Right renal cortex interstitium (tissue), 3 donors: ENCODE measurements around the gene NSD1. TPM values are rescaled to one million over a fixed set of nuclear protein-coding genes. Genes with fewer than 3 reads are reported as not detected.
"Not testable (repeated sequence)": the region's sequence is repeated elsewhere in the genome, so short reads cannot be mapped to it uniquely, and the experiment has no call there.

Experiments used
- DNase-seq, 3 donors: peaks; one replicate each; pipeline ENCODE4 v3.0.0-alpha.2; 2013; ENCODE audit warnings: low read depth in 3 of 3, low spot score in 2 of 3
- polyA plus RNA-seq, 3 donors: library from polyadenylated mRNA; unstranded; fragments of 120-200 nt; gene quantifications; one replicate each; pipeline ENCODE4 v1.2.1, GENCODE V29; 2013; ENCODE audit not compliant: insufficient read length in 3 of 3

Gene NSD1
- polyA plus RNA-seq, 3 donors = 58.4 to 63.3 (median 59.7) TPM

DNA sequence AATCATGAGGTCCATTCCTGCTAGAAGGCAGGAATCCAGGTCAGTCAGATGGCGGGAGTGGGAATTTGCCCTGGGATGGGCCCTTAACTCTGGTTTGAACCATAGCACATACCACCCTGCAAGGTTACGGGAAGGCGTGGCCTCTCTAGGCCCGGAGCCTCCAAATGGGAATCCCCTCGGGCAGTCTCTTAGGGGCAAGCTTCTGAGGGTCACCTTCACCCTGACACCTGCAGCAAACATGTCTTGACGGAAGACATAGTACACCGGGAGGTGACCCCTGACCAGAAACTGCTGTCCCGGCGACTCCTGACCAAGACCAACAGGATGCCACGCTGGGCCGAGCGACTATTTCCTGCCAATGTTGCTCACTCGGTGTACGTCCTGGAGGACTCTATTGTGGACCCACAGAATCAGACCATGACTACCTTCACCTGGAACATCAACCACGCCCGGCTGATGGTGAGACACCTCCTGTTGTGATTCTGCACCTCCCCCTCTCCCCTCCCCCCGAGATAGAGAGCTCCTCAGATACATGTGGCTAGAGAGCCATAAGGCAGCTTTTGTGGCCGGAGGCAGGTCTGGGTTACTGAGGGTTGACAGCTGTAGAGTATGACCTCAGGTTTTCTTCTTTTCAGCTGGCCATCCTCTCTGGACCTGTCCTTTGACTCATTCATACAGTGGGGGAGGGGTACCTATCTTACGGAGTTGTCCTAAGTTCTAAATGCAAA is 171.0 kb downstream of the NSD1 start:
- no peak for DNase-seq

DNA sequence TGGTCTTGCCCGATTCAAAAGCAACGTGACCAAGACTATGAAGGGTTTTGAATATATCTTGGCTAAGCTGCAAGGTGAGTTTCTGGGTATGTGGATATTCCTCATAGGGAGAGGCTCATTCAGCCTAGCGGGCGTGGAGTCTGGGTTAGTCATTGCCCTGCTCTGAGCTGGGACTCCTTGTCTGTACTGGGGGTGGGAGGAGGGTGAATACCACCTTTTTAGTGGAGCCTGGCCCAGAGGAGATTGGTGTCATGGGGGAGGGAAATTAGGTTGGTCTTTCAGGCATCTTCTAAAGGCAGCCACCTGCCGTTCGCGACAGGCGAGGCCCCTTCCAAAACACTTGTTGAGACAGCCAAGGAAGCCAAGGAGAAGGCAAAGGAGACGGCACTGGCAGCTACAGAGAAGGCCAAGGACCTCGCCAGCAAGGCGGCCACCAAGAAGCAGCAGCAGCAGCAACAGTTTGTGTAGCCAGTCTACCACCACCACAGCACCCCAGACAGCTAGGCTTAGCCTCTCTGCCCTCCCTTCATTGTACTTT is 172.6 kb downstream of the NSD1 start:
- DNase-seq = not testable (repeated sequence)

DNA sequence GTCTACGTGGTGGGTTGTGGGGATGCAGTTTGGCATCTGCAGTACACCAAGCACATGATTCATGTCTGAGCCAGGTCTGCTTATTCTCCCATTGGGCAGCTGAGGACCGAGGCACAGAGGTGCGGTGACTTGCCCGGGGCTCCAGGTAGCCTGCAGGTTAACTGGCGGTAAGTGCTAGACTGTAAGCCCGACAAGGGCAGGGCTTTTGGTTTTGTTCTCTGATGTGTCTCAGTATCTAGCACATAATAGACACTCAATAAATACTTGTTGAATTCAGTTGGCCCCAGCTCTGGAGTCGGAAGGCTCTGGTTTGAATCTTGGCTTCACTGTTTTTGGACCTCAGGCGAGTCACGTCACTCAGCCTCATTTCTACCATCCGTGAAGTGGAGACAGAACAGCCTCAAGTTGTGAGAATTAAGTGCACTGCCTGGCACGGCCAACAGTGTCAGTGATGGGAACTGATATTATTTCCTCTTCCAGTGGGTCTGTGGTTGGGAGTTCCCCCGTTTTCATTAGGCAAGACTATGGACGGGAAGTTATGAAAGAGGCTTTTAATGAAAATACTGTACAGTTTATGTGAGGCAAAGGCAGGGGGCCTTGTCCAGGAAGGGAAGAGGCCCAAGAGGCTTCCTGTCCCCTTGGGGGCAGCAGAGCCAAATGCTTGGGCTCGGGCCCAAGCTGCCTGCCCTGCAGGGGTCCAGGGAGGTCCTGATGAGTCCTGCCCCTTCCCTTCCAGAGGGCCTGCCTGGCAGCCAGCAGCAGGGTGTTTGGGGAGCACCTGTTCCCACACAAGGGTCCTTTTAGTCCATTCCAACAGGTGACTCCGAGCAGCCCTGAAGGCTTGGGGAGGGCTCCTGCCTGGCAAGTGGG is 173.3 kb downstream of the NSD1 start:
- DNase-seq = no peak

DNA sequence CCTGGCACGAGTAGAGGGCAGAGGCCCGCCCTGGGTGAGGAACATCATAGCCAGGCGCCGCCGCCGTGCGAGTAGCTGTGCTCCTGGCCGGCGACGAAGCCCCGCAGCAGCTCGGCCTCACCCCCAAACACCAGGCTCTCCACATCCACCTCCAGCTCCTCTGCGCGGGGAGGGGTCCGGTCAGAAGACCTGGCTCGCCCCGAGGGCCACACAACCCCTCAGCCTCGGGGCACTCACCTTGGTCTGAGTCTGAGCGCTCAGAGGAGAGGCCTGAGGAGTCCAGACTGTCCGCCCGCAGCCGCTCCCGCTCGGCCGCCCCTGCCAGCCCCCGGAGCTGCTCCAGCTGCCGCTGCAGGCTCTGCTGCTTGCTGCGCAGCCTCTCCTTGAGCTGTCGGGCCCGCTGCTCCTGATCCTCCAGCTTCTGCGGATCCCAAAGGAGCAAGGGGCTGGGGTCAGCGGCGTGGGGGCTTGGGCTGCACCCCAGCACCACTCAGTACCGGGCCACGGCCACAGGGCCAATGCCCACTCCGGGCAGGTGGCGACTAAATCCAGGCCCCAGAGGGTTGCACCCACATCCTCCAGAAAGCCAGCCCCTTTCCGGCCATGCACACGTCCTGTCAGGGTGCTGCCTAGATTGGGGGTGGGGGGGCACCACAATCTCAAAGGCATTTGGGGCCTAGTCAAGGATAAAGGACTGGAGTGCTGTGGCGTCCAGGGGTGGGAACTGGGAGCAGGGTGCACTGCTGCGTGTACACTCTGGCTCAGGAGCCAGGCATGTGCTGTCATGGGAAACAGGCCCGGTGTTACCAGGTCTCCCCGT is 174.2 kb downstream of the NSD1 start:
- DNase-seq = no peak

DNA sequence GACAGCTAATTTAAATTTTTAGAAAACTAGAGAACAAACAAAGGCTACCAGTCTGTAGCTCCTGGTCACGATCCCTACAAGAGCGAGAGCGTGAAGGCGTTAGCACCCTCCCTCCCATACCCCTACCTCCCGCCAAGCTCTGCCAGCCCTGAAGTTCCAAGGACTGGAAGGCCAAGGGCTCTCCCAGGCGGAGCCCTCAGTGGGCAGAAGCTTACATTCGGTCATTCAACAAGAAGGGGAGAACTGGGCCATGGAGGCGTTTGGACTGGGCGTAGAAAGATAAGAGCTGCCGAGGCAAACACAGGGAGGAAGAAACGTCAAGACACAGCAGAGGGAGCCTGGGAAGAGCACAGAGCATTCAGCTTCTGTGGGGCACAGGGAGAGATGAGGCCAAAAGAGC is 175.2 kb downstream of the NSD1 start:
- DNase-seq = no peak

DNA sequence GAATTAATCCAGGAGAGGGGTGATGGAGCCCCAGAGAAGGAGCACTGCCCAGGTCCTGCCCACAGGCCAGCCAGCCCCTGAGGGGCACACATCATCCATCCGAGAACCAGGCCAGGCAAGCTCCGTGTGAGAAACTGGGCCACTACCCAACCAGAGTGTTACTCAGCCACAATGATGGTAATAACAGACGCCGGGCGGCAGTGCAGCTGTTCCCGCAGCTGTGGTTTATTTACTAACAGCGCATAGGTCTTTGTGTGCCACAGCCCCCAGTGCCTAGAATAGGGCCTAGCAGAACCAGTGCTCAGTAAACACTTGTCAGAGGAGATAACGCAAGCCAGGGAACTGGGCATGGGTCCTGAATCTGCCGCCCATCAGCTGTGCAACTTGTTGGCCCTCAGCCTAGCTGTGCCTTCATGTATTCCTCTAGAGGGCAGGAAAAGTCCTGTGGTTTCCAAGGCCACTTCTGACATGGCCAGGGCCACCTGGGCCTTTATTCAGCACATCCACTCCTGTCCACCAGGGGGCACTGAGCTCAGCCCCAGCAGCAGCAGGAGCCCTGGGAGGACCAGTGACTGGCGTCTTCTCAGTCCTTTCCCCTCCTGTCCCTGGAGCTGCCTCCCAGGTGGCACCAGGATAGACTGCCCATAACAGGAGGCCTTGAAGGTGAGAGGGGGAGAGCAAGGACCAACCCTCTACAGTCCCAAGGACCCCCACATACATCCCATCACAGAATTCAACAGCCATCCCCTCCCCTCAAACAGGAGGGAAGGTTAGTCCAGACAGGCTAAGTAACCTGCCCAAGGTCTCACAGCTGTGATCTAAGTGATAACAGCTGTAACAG is 176.0 kb downstream of the NSD1 start:
- DNase-seq = no peak

DNA sequence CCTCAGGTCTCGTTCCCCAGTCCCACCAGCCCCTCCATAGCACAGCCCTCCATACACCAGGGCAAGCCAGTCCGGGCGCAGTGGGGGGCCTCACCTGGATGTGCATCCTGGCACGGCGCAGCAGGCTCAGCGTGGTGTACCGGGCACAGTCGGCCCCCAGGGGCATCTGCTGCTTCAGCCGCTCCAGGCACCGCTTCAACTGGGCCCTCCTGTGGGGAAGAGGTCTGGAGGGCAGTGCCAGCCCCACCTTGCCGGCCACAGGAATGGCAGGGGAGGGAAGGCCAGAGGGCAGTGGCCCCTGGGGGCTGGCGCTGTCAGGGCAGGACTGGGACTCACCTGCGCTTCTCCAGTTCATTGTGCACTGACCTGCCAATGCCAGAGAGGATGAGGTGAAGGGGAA is 176.8 kb downstream of the NSD1 start:
- DNase-seq = no peak

DNA sequence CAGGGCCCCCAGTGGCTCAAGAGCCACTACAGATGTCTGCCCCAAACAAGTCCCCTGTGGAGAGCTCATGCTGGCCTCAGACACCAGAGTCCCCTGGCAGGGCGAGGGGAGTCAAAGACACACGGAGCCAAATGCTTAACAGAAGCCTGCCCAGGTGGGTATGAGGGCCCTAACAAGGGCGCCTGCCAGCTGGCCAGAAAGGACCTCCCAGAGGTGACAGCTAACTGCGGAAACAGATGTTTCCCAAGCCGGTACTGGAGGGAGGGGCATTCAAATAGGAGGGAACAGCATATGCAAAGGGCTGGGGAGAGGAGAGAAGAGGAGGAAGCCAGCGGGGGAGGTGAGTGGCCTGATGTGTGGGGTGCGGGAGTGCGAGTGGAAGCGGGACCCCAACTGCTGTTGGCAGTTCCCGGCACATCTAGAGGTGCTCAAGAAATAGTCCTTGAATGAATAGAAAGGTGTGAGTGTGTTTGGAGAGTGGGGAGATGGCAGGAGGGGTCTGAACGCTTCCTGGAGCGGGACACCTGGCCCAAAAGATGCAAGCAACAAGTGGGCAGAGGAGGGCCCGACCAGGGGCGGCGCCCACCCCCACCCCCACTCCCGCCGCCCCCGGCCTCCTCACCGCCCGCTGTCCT is 177.3 kb downstream of the NSD1 start:
- DNase-seq = no peak

DNA sequence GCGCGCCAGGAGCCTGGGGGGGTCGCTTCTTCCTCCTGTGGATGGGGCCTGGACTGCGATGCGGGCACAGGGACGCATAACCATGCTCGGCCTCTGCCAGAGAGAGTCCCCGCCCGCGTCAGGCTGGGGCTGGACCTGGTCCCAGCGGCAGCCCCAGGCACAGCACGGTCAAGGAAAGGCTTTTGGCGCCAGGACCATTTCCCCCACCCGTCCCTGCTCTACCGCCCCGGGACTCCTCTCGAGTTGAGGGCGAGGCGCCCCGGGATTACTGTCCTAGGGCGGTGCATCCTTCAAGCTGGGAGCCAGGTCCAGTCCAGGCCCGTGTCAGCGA is 177.8 kb downstream of the NSD1 start:
- no peak for DNase-seq

DNA sequence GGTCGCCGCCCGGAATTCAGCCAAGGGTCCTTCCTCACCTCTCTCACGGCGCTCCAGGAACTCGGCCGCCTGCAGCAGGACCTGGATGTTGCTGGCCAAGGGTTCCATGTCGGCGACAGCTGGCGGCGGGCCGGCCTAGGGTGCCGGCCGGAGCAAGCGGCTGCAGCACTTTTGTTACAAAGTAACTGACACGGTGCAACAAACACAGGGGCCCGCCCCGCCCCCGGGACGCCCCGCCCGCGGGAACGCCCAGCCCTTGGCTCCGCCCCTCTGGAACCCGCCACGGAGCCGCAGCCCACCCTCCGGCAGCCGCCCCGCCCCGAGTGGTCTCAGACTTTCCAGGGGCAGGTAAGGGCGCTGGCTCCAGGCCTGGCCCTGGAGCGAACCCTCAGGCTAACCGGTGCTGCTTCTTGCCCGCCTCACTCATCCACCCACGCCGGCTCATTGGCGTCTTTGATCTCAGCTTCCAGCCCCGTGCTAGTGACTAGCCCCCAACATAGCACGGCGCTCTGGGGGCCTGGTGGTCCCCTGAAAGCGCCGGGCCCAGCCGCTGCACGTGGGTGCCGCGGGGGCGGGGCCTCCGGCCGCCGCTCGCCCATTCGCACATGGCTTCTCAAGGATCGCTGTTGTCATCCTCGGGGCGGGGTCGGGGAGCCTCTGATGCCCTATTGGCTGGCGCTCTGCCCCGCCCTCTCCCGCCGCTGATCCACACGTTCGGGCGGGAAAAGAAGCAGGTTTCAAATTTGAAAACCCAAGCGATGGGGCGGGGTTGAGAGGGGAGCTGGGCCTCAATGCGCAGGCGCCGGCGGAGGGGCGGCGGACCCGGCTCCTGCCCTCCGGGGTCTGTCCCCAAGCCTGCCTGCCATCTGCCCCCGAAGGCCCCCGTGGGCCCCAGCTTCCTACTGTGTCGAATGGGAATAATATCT is 178.4 kb downstream of the NSD1 start, which contains the start of gene MXD3:
MXD3 (minus strand) TSS at position 176 of the 926 bp plus-strand sequence; CDS start at position 108, 68 bp downstream.
- peak; percentile 63 to 91 (median 81) for DNase-seq

DNA sequence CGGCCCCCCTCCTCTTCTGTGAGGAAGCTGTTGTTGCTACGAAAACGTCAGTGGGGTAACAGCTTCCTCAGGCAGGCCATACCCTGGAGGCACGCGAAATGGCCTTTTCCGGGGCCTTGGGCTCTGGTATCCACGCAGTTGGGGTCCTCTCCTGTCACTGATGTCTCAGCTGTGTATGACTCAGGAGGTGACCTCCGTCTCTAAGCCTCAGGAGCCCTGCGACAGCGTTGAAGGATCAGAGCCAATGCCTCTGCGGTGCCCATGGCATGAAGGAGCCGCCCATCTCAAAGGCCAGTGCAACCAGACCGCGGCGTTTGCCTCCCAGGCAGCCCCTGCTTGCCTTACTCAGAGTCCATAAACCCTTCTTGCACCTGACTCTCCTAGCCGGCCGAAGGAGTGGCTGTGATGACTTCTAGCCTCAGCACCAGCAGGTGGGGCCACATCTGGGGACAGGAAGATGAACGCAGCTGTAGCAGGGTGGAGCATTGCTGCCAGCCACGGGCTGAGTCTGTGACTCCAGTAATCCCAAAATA is 179.1 kb downstream of the NSD1 start:
- no peak for DNase-seq

DNA sequence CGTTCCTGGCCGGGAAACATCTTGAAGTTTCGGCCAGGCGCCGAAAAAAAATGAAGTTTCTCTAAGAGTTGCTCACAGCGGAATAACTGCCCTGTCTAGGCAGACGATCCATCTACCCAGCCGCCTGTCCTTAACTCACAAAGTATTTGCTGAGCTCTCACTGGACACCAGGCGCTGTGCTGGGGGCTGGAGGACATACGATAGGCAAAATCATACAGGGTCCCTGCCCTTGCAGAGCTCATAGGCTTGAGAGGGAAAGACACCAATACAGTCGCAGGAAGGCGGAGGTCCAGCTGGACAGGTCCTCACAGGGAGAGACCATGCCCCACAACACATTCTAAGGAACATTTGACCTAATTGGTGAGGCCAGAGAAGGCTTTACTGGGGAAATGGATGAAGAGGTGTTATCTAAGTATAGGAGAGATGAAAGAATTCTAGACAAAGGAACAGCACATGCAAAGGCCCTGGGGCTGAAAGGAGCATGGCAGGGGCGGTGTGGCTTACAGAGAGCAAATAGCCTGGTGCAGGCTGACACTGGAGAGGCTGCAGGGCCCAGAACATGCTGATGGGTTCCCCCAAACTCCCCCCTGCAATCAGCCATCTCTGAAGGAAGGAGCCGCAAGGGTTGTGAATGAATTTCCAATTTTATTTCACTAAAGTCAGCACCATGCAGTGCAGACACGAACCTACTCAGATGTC is 180.1 kb downstream of the NSD1 start:
- DNase-seq = no peak

DNA sequence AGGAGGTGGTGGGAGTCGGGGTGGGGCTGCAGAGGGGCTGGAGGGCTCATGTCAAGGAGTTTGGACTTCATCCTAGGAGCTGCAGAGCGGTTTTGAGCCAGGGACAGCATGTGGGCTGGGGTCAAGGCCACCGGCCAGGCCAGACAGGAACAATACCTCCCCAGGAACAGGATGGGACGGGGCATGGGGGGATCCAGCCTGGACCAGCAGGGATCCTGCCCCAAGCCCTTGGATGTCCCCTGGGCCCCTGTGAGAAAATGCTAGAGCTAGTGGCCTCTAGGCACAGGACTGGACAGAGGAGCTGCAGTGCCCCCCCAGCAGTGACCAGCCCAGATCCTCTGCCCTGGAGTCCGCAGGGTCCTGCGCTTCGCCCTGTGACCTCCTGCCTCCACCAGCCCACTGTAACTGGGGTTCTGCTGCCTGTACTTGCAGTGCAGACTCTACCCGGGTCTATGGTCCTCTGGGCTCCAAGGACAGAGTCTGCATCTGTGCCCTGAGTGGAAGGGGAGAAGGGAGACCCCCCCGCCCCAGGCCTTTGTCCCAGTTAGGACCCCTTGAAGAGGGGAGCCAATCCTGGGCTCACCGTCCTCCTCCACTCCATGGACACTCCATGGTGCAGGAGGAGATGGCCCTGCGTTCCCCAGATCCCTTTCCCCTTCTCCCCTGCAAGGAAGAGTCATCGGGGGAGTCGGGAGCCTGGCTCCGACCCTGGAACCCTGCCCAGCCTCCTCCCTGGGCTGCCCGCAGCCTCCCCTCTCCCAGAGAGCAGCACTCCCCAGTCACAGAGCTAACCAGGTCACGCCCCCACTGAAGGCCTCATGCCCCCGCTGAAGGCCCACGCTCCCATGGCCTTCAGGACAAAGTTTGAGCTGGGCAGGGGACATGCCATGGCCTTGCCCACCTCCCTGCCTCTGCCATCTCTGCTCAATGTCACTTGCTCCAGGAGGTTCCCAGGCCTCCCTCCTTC is 181.1 kb downstream of the NSD1 start:
- no peak for DNase-seq

DNA sequence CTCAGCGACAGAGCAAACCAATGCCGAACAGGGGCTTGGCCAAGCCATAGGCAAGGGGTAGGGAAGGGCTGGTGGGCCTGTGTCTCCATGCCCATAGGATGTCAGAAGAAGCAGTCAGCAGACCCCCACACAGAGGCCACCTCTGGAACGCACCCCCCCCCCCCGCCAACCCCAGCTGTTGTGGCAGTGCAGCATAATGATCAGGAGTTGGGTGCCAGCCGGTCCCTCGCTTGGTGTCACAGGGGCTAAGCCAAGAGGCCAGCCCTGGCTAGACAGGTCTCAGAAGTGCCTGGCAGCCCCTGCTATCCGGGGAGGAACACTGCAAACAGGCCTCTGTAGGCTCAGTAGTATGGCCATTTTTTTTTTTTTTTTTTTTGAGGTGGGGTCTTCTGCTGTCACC is 181.8 kb downstream of the NSD1 start:
- DNase-seq = no peak

DNA sequence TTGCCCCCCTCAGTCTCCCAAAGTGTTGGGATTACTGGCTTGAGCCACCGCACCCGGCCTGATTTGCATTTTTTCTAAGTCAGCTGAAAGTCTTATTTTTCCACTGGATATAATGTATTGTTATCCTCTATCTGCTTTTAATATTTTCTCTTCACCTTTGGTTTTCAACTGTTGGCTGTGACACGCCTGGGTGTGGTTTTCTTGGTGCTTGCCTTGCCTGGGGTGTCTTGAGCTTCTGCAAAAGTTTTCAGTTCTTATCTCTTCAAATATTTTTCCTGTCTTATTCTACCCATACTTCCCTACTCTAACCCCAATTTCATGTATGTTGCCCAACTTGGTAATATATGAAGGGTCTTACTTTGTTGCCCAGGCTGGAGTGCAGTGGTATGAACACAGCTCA is 182.4 kb downstream of the NSD1 start:
- DNase-seq = no peak

DNA sequence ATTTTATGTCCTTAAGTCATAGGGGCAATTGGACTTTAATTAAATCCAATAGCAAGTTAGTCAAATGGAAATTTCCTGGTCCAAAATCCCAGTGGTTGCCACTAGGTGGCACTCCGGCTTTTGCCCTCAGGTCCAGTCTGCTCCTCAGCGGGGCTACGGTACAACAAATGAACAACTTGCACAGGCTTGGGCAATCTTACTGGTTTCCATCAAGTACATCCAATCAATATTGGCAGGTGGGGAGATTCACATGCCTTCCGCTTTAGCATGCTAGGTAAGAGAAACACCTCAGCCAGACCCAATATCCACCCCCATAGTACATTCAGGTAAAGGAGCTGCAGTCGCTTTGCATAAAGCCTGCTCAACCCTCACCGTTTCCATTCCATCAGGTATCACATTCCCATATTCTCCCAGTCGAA is 184.4 kb downstream of the NSD1 start:
- peak in 1 of 3 donors; percentile 60 for DNase-seq
